Measurements from ENCODE around the gene PEX26. TPM values are rescaled to one million over a fixed set of nuclear protein-coding genes. Genes with fewer than 3 reads are reported as not detected.
"Not testable (repeated sequence)": the region's sequence is repeated elsewhere in the genome, so short reads cannot be mapped to it uniquely, and the experiment has no call there.

PEX26 gene
- total RNA-seq, 1 donor from 2014 or later = 44.9 TPM

GRCh38 chr22:18067548-18068341, 10.0 kb upstream of the PEX26 start:
- peak overlapping the region; percentile 56 for H3K4me3 Mint-ChIP-seq
- H3K27ac Mint-ChIP-seq (ENCODE audit: unreplicated experiment) = peak overlapping the region; percentile 48
- no peaks in the 10 kb centered on the region for H3K36me3 Mint-ChIP-seq (ENCODE audit: low read depth)

GRCh38 chr22:18068381-18068988, 9.3 kb upstream of the PEX26 start:
- H3K9me3 Mint-ChIP-seq = no peaks in the 10 kb centered on the region
- peaks cover 26% of the 10 kb centered on the region for H3K27me3 Mint-ChIP-seq (ENCODE audit: low read depth)
- H3K36me3 Mint-ChIP-seq (ENCODE audit: low read depth) = no peaks in the 10 kb centered on the region
- peaks cover 53% of the 10 kb centered on the region for H3K4me1 Mint-ChIP-seq
- no peak overlapping the region for H3K4me3 Mint-ChIP-seq
- H3K27ac Mint-ChIP-seq (ENCODE audit: unreplicated experiment) = no peak overlapping the region
- TF ChIP-seq CTCF (conservative IDR thresholded peaks at IDR 0.05) = no peak
- DNase-seq (ENCODE audit: low read depth, low spot score) = no peak

More at GRCh38 chr22:18067548-18068341, 10.0 kb upstream of the PEX26 start:
- no peaks in the 10 kb centered on the region for H3K9me3 Mint-ChIP-seq
- TF ChIP-seq CTCF (conservative IDR thresholded peaks at IDR 0.05) = no peak
- peaks cover 60% of the 10 kb centered on the region for H3K4me1 Mint-ChIP-seq
- DNase-seq (ENCODE audit: low read depth, low spot score) = no peak
- peaks cover 26% of the 10 kb centered on the region for H3K27me3 Mint-ChIP-seq (ENCODE audit: low read depth)

GRCh38 chr22:18069041-18069440, 8.7 kb upstream of the PEX26 start:
- no peaks in the 10 kb centered on the region for H3K36me3 Mint-ChIP-seq (ENCODE audit: low read depth)
- H3K9me3 Mint-ChIP-seq = no peaks in the 10 kb centered on the region
- peaks cover 26% of the 10 kb centered on the region for H3K27me3 Mint-ChIP-seq (ENCODE audit: low read depth)
- H3K27ac Mint-ChIP-seq (ENCODE audit: unreplicated experiment) = no peak overlapping the region
- H3K4me3 Mint-ChIP-seq = no peak overlapping the region
- no peak for TF ChIP-seq CTCF (conservative IDR thresholded peaks at IDR 0.05)
- peaks cover 49% of the 10 kb centered on the region for H3K4me1 Mint-ChIP-seq
- no peak for DNase-seq (ENCODE audit: low read depth, low spot score)

- TF ChIP-seq CTCF (conservative IDR thresholded peaks at IDR 0.05) = no peak
- peak overlapping the region; percentile 37 for H3K27ac Mint-ChIP-seq (ENCODE audit: unreplicated experiment)
- H3K9me3 Mint-ChIP-seq = no peaks in the 10 kb centered on the region
- H3K4me1 Mint-ChIP-seq = peaks cover 40% of the 10 kb centered on the region
- H3K36me3 Mint-ChIP-seq (ENCODE audit: low read depth) = no peaks in the 10 kb centered on the region
- H3K4me3 Mint-ChIP-seq = no peak overlapping the region
- no peak for DNase-seq (ENCODE audit: low read depth, low spot score)
- peaks cover 22% of the 10 kb centered on the region for H3K27me3 Mint-ChIP-seq (ENCODE audit: low read depth)
Observed at GRCh38 chr22:18070041-18070440, 7.7 kb upstream of the PEX26 start.

- H3K27me3 Mint-ChIP-seq (ENCODE audit: low read depth) = peaks cover 15% of the 10 kb centered on the region
Observed at GRCh38 chr22:18070556-18071306, 7.1 kb upstream of the PEX26 start.

GRCh38 chr22:18071307-18071967, 6.4 kb upstream of the PEX26 start:
- H3K27ac Mint-ChIP-seq (ENCODE audit: unreplicated experiment); DNase-seq (ENCODE audit: low read depth, low spot score); H3K27me3 Mint-ChIP-seq (ENCODE audit: low read depth); H3K4me3 Mint-ChIP-seq; H3K9me3 Mint-ChIP-seq; H3K36me3 Mint-ChIP-seq (ENCODE audit: low read depth): not testable (repeated sequence)
- peaks cover 26% of the 10 kb centered on the region for H3K4me1 Mint-ChIP-seq

More at GRCh38 chr22:18070556-18071306, 7.1 kb upstream of the PEX26 start:
- H3K36me3 Mint-ChIP-seq (ENCODE audit: low read depth) = no peaks in the 10 kb centered on the region
- no peak for DNase-seq (ENCODE audit: low read depth, low spot score)
- H3K4me3 Mint-ChIP-seq = no peak overlapping the region
- peaks cover 33% of the 10 kb centered on the region for H3K4me1 Mint-ChIP-seq
- no peaks in the 10 kb centered on the region for H3K9me3 Mint-ChIP-seq
- H3K27ac Mint-ChIP-seq (ENCODE audit: unreplicated experiment) = peak overlapping the region; percentile 37
- TF ChIP-seq CTCF (conservative IDR thresholded peaks at IDR 0.05) = peak; percentile 57

Measured in neural crest cell (in vitro differentiated cells).